ENCODE results near the gene NAP1L1.

DNA sequence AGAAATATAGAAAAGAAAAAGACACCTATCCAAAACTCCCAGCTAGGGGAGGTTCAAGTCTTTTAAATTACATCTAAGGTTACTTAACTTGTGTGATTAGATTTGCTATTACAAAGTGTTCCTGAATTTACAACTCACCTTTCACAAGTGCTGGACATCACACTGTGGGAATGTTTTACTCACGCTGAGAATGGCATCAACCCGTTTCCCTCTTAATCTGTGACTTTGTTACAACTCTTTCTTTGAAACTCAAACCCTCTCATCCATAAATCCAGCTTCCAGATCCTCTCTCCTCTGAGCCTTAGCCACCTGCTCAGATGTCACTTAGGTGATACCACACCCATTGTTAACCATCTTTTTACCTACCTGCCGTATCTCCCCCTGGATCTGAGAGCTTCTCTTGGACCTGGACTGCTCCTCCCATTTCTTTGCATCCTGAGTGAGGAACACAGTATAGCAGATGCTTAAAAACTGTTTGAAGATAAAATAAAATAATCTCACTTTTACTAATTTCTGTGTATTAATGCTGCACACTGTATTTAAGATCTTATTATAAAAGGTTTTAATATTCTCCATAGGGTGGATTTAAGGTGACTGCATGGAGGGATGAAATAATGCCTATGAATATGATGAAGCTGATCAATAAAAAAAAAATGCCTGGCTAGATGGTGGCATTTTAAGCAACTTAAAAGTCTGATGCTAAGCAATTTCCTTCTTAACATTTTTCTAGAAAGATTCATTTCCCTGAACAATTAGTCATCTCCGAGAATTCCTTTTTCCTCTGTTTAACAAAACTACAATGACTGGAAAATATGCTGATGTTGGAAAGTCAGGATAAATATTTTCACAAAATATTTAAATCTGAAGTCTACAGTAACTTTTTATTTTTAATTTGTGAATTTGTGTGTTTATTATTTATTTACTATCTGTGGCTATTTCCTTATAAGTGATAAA lies 39.1 kb upstream of the NAP1L1 start:
- no peak for TF ChIP-seq CTCF (IDR thresholded peaks at IDR 0.05)
- TF ChIP-seq POLR2A (IDR thresholded peaks at IDR 0.05; ENCODE audit: low read depth), result no peak
- no peak for TF ChIP-seq EP300 (IDR thresholded peaks at IDR 0.05)

Measured in esophagus muscularis mucosa (tissue), 4 donors.